GF-D8 (cell line): ENCODE measurements around the gene COL13A1.

Source experiments
- DNase-seq: peaks from one replicate; lab custom pipeline; 2025; lab: John Stamatoyannopoulos, UW

COL13A1 gene

GRCh38 chr10:69866688-69867461 is 65.2 kb downstream of the COL13A1 start:
- no peak for DNase-seq

DNA sequence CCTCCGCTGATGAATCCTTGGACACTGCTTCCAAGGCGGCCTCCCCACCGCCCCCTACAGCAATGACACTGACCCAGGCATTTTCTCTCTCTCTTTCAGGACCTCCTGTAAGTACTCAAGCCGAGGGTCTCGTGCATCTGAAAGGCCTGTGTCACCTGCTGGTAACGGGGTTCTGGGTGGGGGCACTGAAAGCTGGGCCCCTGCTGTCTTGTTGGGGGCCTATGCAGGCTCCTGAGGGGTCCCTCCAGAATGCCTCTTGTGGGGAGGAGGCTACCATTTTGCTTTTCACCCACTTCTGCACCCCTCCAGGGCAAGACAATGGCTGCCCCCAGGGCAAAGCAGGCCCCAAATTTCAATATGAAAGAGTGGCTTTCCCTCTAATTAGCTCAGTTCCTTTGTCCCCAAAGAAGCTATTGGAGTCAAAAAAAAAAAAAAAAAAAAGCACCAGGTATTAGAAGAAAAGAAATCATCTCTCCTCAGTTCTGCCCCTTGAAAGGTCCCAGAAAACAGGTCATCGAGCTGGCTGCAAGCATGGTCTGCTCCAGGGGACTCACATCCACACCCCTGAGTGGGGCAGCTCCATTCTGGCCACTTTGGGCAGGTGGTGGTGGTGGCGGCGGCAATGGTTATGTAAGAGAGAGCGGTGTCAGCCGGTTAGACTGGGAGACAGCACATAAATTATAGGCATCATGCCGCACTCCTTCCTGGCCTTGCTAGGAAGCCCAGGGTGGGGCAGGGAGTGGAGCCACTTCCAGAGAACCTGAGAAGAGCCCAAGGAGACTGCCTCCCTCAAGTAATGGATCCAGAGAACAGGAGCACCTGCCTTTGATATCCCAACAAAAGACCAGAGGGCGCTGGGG is 66.2 kb downstream of the COL13A1 start:
- no peak for DNase-seq

DNA sequence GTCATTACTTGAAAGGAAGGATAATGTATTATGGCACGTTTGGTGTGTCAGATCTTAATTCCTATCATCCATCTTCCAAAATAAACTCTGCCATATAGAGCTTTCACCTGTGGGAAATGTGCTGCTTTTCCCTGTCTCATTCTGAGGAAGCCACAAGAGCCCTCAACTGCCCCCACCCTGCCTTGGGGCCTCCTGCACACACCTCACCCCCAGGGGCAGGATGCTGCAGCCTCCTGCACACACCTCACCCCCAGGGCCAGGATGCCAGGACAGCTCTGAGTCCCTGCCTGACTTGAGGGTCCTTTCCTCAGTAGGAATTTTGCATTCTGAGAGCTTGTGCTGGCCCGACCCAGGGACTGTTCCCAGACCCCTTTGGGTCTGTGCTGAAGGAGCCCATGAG is 67.1 kb downstream of the COL13A1 start:
- DNase-seq: no peak

- DNase-seq: no peak
Observed at GRCh38 chr10:69869291-69869961, 67.7 kb downstream of the COL13A1 start.

- no peak for DNase-seq
Observed at GRCh38 chr10:69870591-69870990, 68.9 kb downstream of the COL13A1 start.

GRCh38 chr10:69871074-69871473 is 69.4 kb downstream of the COL13A1 start:
- no peak for DNase-seq

DNA sequence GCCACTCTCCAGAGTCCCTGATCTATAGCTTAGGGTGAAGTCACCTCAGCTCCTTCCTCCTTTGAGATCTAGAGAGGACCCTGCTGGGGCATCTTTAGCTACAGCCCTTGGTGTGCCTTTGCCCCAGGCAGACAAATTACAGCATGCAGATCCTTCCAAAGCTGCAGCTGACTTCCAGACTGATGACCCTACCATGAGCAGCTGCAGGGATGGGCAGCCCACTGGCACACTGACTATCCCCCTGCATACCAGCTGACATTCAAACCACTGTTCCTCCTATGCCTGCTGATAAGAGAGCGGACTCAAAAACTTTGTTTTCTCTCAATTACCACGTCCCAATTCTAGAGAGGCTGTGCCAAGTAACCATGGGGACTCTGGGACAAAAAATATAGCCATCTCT is 70.6 kb downstream of the COL13A1 start:
- no peak for DNase-seq

DNA sequence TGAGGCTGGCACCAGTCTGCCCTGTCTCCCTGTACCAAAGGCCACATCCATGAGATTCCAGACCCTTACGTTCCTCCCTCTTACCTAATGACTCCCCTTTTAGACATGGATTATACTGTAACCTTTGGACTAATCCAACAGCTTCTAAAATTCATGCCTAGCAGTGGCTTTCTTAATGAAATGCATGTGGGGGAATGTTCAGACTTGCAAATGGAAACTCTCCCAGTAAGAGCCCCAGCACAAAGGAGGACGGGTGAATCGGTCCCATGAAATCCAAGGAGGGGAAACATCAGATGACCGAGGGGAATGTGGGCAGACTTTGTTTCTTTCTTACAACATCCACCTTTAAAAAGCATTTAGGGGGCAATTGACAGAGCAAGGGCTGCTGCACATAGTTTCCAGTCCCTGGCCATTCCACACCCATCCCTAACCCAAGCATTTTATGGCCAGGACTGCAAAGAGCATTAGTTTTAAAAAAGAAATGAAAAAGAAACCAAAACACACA is 71.5 kb downstream of the COL13A1 start:
- DNase-seq: no peak

GRCh38 chr10:69874449-69874848 is 72.7 kb downstream of the COL13A1 start:
- no peak for DNase-seq

DNA sequence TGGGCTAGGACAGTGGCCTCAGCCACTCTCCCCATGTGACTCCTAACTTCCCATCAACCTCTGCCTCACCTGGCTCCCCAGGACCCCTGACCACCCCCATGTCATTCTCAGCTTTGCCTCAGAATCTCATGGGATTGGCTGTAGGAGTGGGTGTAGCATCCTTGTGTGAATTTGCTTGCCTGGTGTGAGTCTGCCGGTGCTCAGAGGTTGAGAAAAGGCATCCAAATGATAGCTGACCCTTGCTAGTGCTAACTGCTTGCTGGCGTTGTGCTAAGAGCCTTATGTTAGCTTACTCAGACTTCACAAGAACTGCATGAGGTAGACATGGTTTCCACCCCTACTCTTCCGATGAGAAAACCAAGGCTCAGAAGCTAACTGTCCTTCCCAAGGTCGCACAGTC is 74.2 kb downstream of the COL13A1 start:
- DNase-seq: no peak

DNA sequence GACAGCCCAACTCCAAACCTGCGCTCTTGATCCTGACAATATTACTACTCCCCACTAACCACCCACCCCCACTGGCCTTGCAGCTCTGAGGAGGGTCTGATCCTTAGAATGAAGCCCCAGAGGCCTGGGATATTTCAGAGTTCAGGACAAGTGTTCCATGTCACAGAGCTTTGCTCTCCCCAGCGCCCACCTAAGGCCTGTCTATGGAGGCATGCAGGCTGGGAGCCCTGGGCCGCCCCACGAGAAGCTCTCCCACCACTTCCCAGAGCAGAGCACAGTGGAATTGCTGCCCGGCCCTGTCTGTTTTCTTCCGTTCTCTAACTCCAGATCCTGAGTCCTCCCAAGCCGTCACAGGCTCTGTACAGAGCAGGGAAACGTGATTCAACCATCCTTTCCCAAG is 74.6 kb downstream of the COL13A1 start:
- DNase-seq: no peak

DNA sequence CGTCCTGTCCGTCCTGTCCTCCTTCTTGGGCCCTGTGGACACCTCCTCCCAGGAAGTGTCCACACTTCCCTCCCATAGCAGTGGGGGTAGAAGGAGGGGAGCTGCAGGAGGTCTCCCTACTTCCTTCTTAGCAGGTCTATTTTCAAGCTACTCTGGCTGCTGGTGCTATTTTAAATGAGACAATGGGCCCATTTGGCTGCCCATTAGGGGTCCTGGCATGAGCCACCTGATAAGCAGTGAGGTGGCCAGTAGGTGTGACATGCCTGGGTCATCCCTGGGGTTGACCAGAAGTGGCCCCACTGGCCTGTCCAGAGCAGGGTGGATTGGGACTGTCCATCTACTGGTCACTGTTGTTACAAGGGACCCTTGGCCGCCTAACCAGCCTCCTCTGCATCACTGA is 75.2 kb downstream of the COL13A1 start:
- no peak for DNase-seq

GRCh38 chr10:69878038-69878437 is 76.3 kb downstream of the COL13A1 start:
- no peak for DNase-seq

DNA sequence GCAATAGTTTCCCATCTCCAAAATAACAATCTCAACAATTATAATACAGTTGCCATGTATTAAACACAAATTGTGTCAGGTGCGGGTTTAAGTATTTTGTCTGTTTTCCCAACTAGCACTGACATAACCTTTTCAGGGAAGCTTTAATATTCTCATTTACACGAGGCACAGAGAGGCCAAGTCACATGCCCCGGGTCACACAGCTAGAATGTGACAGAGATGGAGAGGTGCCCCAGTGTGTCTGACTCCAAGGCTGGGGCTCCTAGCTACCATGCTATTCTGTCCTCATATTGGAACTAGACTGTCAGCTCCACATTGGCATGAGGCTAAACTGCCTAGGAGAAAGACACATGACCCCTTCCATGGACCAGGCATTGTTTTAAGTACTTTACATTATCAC is 77.2 kb downstream of the COL13A1 start:
- no peak for DNase-seq

GRCh38 chr10:69879634-69880257 is 78.0 kb downstream of the COL13A1 start:
- DNase-seq: no peak

- no peak for DNase-seq
Observed at GRCh38 chr10:69880301-69881081, 78.8 kb downstream of the COL13A1 start.

- no peak for DNase-seq
Observed at GRCh38 chr10:69881202-69881601, 79.5 kb downstream of the COL13A1 start.

GRCh38 chr10:69883310-69884023 is 81.8 kb downstream of the COL13A1 start:
- DNase-seq: no peak

DNA sequence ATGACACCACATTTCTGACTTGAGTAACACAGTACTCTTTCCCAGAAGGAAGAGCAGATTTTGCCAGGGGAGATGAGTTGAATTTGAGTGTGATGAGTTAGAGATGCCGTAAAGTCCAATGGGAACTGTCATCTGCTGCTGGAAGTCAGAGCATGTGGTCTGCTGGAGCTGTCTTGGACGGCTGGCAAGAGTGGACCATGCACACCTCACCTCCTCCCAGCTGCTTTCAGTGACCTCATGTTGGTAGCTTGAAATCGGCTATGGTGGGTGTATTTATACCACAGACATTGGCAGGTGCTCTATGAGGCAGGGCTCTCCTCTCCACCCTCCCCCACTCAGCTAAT is 82.3 kb downstream of the COL13A1 start:
- no peak for DNase-seq

DNA sequence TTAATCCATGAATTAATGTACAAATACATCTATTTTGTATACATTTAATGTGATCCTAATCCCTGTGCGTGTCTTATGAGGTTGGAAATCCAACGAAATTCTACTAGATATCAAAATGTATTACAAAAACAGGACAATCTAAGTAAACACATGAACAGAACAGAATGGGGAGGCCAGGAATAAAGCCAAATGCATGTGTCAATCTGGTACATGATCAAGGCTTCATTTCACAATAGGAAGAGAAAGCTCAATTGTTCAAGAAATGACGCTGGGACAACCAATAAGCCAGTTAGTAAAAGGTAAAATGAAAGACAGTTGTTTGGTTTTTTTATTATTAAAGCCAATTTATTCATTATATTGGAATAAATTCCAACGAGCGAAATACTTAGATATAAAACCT is 83.0 kb downstream of the COL13A1 start:
- no peak for DNase-seq
